Inflammatory macrophage treated with lipopolysaccharide for 4 hours (primary cell): ENCODE results near the gene GPBP1L1.
"Not testable (repeated sequence)": the region's sequence is repeated elsewhere in the genome, so short reads cannot be mapped to it uniquely, and the experiment has no call there.

Experiments used
- DNase-seq: peaks from one replicate; pipeline ENCODE4 v3.0.0-alpha.2; 2020

The GPBP1L1 gene

DNA sequence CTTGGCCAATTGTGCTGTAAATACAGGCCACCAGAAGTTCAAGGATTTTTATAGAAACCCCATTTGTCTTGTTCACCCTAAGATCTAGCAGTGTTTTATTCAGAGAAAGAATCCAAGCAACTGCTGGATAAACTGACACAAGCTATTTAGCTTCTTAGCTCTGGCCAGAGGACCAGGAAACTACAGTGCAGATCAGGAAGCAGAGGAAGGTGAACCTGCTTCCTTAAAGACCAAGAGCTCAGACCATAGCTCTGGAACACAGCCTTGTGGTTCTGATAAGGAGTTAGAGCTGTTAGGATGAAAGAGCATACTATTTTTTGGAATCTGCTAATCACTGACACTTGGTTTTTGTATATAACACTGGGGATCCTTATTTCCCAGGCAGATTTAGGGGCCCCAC, 57.3 kb downstream of the GPBP1L1 start:
- DNase-seq, result no peak

GRCh38 chr1:45623972-45624371, 62.4 kb downstream of the GPBP1L1 start, which contains the start of gene CCDC17:
TSS of gene CCDC17 (minus strand) at chr1:45624054. CDS start at chr1:45623909, 145 bp downstream.
- no peak for DNase-seq

- DNase-seq, result no peak
These were observed 63.6 kb downstream of the GPBP1L1 start for GRCh38 chr1:45622524-45623394.

DNA sequence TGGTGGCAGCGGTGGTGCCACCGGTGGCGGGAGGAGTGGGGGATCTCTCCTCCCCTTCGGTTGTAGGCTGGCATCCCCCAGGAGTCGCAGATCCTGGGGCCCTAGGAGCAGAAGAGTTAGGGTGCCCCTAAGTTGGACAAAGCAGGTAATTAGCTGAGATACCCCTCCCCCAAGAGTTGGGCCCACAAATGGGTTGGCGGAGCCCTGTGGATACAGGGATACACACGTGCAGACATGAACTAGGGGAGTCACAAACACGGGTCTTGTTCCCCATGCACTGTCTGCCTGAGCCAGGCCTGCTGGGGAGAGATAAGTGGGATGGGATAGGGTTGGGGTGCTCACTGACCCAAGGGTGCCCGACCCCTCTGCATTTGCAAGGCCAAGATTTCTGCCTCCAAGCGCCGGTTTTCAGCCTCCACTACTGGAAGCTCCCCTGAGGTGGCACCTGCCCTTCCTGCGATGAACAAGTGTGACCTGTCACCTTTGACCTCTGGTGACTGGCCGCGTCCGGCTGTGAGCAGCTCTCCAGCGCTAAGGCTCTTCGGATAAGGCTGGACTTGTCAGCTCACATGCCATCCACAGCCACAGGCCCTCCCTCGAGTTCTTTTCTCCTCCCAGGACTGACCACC, 64.3 kb downstream of the GPBP1L1 start:
- no peak for DNase-seq

DNA sequence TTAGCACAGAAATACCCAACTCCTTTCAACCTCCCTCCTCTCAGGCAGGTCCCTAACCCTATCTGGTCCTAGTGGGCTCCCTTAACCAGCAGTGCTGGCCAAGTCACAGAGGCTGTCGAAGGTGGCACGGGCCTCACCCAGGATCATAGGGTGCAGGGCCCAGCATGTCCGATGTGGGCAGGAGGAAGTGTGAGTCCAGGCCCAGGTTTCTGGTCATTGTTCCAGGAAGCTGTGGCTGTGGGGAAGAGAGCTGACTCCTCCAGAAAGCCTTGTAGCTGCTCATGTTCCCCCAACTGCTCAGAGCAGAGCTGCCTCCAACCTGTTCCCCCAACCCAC, 64.9 kb downstream of the GPBP1L1 start:
- no peak for DNase-seq

DNA sequence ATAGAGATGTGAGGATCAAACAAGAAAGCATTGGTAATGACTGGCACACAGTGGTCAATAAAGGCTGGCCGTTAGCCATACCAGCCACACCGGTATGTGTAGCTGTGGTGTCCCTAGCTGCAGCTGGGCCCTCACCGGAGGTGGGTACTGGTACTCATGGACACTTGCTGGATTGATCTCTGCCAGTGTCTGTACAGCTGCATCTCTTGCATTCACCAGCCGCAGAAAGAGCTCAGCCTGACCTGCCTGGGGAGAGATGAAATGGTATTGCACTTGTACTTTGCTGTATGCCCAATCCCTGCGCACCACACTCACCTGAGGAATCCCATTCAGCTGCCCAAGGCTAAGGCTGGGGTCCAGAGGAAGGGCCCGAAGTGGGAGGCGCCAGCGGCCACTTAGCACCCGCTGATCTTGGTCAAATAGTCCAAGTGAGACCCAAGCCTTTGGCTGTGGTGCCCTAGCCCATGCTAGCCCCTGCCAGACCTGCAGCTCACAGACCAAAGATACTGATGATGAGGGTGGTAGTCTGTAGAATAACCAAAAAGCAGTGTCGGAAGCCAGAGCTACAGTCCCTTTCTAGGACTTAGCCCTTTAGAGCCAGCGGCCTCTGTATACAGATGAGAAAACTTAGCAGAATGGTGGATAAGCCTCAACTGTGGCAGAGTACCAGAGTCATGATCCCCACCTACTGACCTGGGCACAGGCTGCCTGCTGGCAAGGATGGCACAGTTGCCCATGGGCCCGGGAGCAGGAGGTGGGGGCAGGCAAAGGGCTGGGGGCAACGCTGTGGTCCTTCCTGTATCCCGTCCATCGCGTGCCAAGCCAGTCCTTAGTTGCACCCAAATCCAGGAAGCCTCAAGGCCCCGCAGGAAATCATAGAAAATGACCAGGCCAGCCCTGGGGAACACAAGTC, 65.5 kb downstream of the GPBP1L1 start:
- no peak for DNase-seq

GRCh38 chr1:45619149-45619921, 67.0 kb downstream of the GPBP1L1 start:
- no peak for DNase-seq

- no peak for DNase-seq
These were observed 68.7 kb downstream of the GPBP1L1 start for GRCh38 chr1:45617618-45618017.

DNA sequence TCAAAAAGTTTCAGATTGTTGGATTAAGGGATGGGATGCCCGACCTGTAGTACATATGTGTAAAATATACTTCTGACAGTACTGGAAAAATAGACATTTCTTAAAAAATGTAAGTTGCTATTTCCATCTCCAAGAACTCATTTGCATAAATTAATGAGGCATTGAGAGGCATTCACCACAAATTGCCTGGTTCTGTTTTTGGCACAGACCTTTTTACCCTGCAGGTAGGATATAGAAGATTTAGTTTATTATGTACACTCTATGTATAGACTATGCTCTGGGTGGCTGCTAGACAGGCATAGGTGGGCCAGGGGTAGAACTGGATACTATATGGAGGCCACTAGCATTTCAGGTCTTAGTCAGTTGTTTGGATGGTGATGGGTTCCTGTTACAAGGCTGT, 70.4 kb downstream of the GPBP1L1 start:
- DNase-seq, result no peak

DNA sequence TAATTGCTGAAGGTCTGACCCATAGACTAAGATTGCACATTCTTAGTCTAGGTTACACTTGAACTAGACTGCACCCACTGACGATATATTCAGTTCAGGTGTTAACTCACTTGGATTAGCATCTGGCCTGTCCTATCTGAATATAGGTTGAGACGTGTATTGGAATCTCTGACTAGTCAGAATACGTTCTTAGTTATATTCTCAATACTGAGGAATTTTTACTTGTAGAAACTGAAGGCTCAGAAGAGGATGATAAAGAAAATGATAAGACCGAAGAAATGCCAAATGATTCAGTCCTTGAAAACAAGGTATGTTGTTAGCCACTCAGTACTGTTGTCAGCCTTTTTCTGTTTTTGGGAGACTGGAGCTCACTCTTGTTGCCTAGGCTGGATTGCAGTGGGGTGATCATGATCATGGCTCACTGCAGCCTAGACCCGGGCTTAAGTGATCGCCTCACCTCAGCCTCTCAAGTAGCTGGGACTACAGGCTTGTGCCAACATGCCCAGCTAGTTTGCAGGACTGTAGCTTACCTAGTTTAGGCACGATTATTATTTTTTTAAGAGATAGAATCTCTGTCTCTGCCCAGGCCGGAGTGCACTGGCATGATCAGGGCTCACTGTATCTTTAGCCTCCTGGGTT, 73.3 kb downstream of the GPBP1L1 start:
- no peak for DNase-seq

DNA sequence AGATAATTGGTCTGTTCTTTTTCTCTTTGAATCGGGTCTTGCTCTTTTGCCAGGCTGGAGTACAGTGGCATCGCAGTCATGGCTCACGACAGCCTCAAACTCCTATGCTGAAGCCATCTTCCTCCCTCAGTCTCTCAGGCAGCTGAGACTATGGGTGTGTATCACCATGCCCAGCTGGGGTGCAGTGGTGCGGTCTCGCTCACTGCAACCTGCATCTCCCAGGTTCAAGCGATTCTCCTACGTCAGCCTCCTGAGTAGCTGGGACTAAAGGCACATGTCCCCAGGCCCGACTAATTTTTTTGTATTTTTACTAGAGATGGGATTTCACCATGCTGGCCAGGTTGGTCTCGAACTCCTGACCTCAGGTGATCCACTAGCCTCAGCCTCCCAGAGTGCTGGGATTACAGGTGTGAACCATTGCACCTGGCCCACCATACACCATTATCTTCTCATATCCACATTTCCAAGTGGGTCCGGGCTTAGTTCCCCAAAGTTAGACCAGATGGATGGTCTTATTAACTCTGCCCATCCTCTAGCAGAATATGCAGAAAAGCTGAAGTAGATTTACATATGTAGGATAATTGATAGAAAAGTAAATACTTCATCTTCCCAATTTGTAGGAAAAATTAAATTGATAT, 75.6 kb downstream of the GPBP1L1 start:
- DNase-seq, result no peak

DNA sequence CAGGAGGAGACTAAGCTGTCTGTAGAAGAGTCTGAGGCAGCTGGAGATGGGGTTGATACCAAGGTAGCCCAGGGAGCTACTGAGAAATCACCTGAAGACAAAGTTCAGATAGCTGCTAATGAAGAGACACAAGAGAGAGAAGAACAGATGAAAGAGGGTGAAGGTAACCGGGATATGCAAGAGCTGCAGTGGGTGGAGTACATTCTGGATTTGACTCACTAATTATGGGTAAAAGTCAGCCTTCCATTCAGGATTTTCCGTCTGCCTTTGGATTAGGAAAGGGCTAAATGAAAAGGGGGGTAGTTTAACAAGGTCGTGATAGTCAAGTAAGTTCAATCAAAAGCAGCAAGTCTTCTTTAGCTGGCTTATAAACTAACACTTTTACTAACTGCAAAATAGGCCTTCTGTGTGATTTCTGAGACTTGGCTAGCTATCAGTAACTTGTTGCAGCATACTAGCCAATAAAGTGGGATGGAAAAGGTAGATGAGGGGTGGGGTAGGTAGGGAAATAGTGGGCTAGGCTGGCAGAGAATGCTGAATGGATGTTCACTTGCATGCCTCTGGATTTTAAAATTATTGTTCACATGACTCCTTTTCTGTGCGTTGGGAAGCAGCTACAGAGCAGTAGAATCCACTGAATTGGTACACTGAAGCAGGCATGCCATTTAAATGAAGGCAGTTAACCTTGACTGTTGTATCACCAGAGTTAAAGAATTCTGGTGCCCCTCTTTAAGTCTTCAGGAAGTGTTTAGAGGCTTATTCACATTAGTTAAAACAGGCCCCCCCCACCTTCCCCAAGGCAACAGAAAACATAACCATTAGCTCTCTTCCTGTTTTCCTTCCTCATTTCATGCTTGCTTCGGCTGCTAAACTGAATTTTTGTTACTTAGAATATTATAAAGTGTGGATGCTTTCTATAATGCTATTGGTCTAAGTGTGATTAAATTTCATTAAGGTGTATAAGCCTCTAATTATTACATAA, 77.9 kb downstream of the GPBP1L1 start:
- DNase-seq, result peak; percentile 60

DNA sequence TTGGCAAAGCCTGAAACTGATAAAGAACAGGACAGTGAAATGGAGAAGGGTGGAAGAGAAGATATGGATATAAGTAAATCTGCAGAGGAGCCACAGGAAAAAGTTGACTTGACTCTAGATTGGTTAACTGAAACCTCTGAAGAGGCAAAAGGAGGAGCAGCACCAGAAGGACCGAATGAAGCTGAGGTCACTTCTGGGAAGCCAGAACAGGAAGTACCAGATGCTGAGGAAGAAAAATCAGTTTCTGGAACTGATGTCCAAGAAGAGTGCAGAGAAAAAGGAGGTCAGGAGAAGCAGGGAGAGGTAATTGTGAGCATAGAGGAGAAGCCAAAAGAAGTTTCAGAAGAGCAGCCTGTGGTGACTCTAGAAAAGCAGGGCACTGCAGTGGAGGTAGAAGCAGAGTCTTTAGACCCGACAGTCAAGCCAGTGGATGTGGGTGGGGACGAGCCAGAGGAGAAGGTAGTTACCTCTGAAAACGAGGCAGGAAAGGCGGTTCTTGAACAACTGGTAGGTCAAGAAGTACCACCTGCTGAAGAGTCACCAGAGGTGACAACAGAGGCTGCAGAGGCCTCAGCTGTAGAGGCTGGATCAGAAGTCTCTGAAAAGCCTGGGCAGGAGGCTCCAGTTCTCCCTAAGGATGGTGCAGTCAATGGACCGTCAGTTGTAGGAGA, 78.8 kb downstream of the GPBP1L1 start:
- DNase-seq, result peak; percentile 53

DNA sequence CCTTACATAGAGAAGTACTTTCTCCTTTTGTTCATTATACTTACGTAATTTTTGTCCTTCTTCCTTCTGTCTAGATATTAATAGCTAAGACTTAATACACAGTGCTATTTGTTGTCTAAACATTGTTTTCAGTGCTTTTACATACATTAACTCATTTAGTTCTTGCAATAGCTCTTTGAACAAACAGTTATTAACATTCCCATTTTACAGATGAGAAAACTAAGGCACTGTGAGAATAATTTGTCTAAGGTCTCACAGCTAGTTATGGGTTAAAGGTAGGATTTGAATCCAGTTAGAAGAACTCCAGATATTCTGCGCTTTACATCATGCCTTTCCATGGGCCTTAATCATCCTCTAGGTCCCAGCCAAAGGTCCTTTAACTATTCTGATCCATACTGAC, 82.1 kb downstream of the GPBP1L1 start:
- DNase-seq, result no peak

- not testable (repeated sequence) for DNase-seq
These were observed 89.6 kb downstream of the GPBP1L1 start for GRCh38 chr1:45596765-45597164.

GRCh38 chr1:45594412-45594811, 91.9 kb downstream of the GPBP1L1 start:
- no peak for DNase-seq

DNA sequence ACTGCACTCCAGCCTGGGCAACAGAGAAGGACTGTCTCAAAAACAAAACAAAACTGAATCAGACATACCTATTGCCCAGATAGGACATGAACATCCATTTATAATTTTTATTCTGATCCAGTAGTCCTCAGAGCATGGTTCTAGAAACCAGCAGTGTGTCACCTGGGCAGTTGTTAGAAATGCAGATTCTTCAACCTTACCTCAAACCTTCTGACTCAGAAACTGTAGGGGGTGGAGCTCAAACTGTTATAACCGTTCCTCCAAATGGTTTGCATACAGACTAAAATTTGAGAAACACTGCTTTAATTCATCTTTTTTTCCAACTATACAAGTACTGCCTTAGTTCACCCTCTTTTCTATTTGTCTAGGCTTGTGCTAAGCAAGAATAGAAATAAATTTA, 96.5 kb downstream of the GPBP1L1 start:
- DNase-seq, result no peak

GRCh38 chr1:45586769-45587168, 99.6 kb downstream of the GPBP1L1 start:
- no peak for DNase-seq

GRCh38 chr1:45585496-45586075, 100.7 kb downstream of the GPBP1L1 start:
- no peak for DNase-seq

- DNase-seq, result peak; percentile 42
These were observed 101.3 kb downstream of the GPBP1L1 start for GRCh38 chr1:45585110-45585426.
